Measurements from ENCODE around the gene IL1RN. TPM values are rescaled to one million over a fixed set of nuclear protein-coding genes. Genes with fewer than 3 reads are reported as not detected.

Gene IL1RN
- total and polyA plus RNA-seq, 2 of the 13 experiments (the other 11 are each of a cell fraction or from before 2014, with no cell fraction given): 21.2 to 101 TPM

DNA sequence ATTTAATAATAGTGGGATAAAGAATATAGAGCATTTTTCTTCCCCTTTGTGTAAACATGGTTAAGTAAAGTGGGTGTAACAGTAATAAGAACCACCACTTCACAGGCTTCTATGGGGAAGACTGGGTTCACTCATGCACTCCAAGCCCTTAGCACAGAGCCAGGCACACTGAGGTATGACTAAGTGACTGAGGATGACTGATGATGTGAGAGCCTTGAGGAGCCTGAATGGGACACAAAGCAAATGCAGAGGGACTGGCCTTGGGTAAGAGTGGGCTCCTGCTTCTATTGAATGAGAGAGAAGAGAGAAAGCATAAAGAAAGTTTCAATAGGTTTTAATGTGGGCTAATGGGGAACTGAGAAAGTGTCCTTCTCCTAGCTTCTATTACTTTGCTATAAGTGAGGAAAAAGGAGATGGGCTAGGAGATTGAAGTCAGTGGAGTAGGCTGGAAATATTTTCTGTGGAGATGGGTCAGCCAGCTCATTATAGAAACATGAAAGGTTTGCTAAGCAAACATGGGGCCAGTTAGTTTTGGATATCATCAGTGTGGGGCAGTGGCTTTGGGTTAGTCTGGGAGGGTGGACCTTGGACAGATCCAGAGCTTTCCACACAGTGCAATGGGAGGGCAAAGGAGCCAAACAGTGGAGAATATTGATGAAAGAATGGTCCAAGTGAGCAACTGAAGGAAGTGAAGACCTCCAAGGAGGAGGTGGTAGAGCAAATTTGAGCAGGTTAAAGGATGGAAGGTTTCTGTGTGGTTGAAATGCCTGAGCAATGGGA lies 39.0 kb upstream of the IL1RN start (continued):
- TF ChIP-seq DMTF1 (CRISPR knock-in tag; IDR thresholded peaks at IDR 0.05) (no peak), ZNF329 (CRISPR knock-in tag; IDR thresholded peaks at IDR 0.05; ENCODE audit: low read depth) (no peak), KLF15 (CRISPR knock-in tag; IDR thresholded peaks at IDR 0.05; ENCODE audit: borderline replicate concordance) (no peak), SUZ12 (IDR thresholded peaks at IDR 0.05; ENCODE audit: low read depth, low read length) (no peak), NKX3-1 (CRISPR knock-in tag; IDR thresholded peaks at IDR 0.05) (no peak), ZNF792 (CRISPR knock-in tag; IDR thresholded peaks at IDR 0.05) (0 out of 2 replicates have a peak, but pooled peaks have one; percentile 61), POGZ (CRISPR knock-in tag; IDR thresholded peaks at IDR 0.05) (peak; percentile 87), ZNF687 (CRISPR knock-in tag; IDR thresholded peaks at IDR 0.05) (no peak), ZBTB7B (CRISPR knock-in tag; IDR thresholded peaks at IDR 0.05) (no peak), ZNF607 (CRISPR knock-in tag; IDR thresholded peaks at IDR 0.05; ENCODE audit: borderline replicate concordance) (no peak), TCF7L2 (IDR thresholded peaks at IDR 0.05; ENCODE audit: low read depth, low read length) (no peak), CEBPZ (IDR thresholded peaks at IDR 0.05; ENCODE audit: low read length) (no peak), U2AF1 (optimal IDR thresholded peaks at IDR 0.05; ENCODE audit: low read depth, low read length) (no peak), NFATC3 (CRISPR knock-in tag; IDR thresholded peaks at IDR 0.05) (no peak)
- TF ChIP-seq, protein P1, sequence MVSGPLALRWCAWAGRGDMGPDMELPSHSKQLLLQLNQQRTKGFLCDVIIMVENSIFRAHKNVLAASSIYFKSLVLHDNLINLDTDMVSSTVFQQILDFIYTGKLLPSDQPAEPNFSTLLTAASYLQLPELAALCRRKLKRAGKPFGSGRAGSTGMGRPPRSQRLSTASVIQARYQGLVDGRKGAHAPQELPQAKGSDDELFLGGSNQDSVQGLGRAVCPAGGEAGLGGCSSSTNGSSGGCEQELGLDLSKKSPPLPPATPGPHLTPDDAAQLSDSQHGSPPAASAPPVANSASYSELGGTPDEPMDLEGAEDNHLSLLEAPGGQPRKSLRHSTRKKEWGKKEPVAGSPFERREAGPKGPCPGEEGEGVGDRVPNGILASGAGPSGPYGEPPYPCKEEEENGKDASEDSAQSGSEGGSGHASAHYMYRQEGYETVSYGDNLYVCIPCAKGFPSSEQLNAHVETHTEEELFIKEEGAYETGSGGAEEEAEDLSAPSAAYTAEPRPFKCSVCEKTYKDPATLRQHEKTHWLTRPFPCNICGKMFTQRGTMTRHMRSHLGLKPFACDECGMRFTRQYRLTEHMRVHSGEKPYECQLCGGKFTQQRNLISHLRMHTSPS (CRISPR knock-in tag; IDR thresholded peaks at IDR 0.05; ENCODE audit: low read depth): no peak
- TF ChIP-seq, protein P2, sequence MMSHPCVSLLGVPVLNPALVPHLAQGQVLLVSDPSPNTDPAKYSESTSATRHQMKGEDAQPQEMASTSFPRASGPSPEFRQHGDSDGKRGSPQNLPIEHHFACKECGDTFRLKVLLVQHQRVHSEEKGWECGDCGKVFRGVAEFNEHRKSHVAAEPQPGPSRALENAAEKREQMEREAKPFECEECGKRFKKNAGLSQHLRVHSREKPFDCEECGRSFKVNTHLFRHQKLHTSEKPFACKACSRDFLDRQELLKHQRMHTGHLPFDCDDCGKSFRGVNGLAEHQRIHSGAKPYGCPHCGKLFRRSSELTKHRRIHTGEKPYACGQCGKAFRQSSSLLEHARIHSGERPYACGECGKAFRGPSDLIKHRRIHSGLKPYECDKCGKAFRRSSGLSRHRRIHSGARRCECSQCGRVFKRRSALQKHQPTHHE (CRISPR knock-in tag; IDR thresholded peaks at IDR 0.05; ENCODE audit: borderline replicate concordance): no peak; the same call in 1 of the 2 replicates
